GM12878 (cell line): ENCODE results near the gene SNX15. TPM values are rescaled to one million over a fixed set of nuclear protein-coding genes. Genes with fewer than 3 reads are reported as not detected.
"Not testable (repeated sequence)": the region's sequence is repeated elsewhere in the genome, so short reads cannot be mapped to it uniquely, and the experiment has no call there.

ENCODE experiments used
- ATAC-seq: fragments of 200-7000 bp; cut with Tn5 transposase; 3 replicates; pipeline ENCODE4 v1.9.1; 2020; ENCODE audit warnings: mild to moderate bottlenecking, moderate library complexity
- BruUV-seq: library from RNA; stranded (reverse); fragments of 400-500 nt; replicated peaks from 2 replicates; lab custom pipeline; 2021; lab: Mats Ljungman, UMichigan
- CTCF ChIA-PET: fragments of 300-600 bp; sonication (Branson Sonifier 250); formaldehyde crosslinking; extraction: SDS; loops from one replicate; lab custom pipeline; 2021; ENCODE audit warnings: inconsistent platforms; lab: Yijun Ruan, JAX
- POLR2A ChIA-PET: fragments of 350-600 bp; formaldehyde crosslinking; extraction: SDS; loops from one replicate; lab custom pipeline; 2021; ENCODE audit warnings: inconsistent platforms; lab: Charles Lee
- RAD21 ChIA-PET: fragments of 300-600 bp; sonication (Branson Sonifier 250); formaldehyde crosslinking; loops from one replicate; lab custom pipeline; 2023; ENCODE audit warnings: antibody characterized with exemption; ENCODE audit not compliant: unreplicated experiment; lab: Charles Lee
- SMC1A ChIA-PET: fragments of 300-600 bp; sonication (Branson Sonifier 250); formaldehyde crosslinking; loops from one replicate; lab custom pipeline; 2023; ENCODE audit not compliant: unreplicated experiment, uncharacterized antibody; lab: Charles Lee
- DNase-seq: peaks from one replicate; pipeline ENCODE4 v3.0.0-alpha.2; 2011; ENCODE audit warnings: low read depth, low spot score
- FAIRE-seq: peaks from 3 replicates; lab custom pipeline; 2011; peaks lifted over from hg19 to GRCh38; lab: Jason Lieb, UNC
- H2AFZ ChIP-seq: 2 replicates; pipeline ENCODE4 v1.6.0; 2011; ENCODE audit warnings: low read depth, low read length, control low read depth; ENCODE audit not compliant: control insufficient read depth
- H3K27ac ChIP-seq: 2 replicates; pipeline ENCODE4 v1.5.1; 2011; ENCODE audit warnings: control low read depth; ENCODE audit not compliant: control insufficient read depth, insufficient read depth
- H3K27me3 ChIP-seq, 2 experiments: replicated peaks in 1 of 2; 2 replicates each; pipeline versions ENCODE4 v1.6.0 to v1.6.1; 2011; ENCODE audit warnings: low read length in 1 of 2; ENCODE audit not compliant: control insufficient read depth in 2 of 2, insufficient read depth in 2 of 2
- H3K36me3 ChIP-seq, 2 experiments: 2 replicates each; pipeline ENCODE4 v1.5.1; 2011; ENCODE audit warnings: low read length in 1 of 2; ENCODE audit not compliant: control insufficient read depth in 2 of 2, insufficient read depth in 2 of 2
- H3K4me1 ChIP-seq: 2 replicates; pipeline ENCODE4 v1.6.1; 2011; ENCODE audit warnings: mild to moderate bottlenecking, low read length, moderate library complexity, mixed read lengths; ENCODE audit not compliant: control insufficient read depth, insufficient read depth
- H3K4me2 ChIP-seq: 2 replicates; pipeline ENCODE4 v1.6.0; 2011; ENCODE audit warnings: control low read depth; ENCODE audit not compliant: control insufficient read depth, insufficient read depth
- H3K4me3 ChIP-seq: fragments of 200-600 bp; sonication (generic); 2 replicates; pipeline ENCODE4 v1.5.1; 2016
- H3K79me2 ChIP-seq: 2 replicates; pipeline ENCODE4 v1.6.0; 2011; ENCODE audit warnings: low read length; ENCODE audit not compliant: control insufficient read depth, insufficient read depth
- H3K9ac ChIP-seq: 2 replicates; pipeline ENCODE4 v1.8.0; 2011; ENCODE audit warnings: low read length, control low read depth, mixed read lengths; ENCODE audit not compliant: control insufficient read depth, insufficient read depth
- H3K9me3 ChIP-seq: replicated peaks from 3 replicates; pipeline ENCODE4 v1.5.1; 2011; ENCODE audit warnings: mild to moderate bottlenecking, low read length; ENCODE audit not compliant: control insufficient read depth, insufficient read depth
- H4K20me1 ChIP-seq: 2 replicates; pipeline ENCODE4 v1.6.0; 2011; ENCODE audit not compliant: control insufficient read depth, insufficient read depth
- CUX1 ChIP-seq: IDR thresholded peaks from 2 replicates; pipeline ENCODE4 v1.6.1; 2012; ENCODE audit warnings: improper control_type of control experiment, low read depth, low read length; ENCODE audit not compliant: insufficient replicate concordance
- FOS ChIP-seq: IDR thresholded peaks from 3 replicates; pipeline ENCODE4 v1.6.1; 2011; ENCODE audit warnings: borderline replicate concordance; ENCODE audit not compliant: insufficient read length; ENCODE audit errors: extremely low read depth
- FOXK2 ChIP-seq: fragments of 450-650 bp; IDR thresholded peaks from 2 replicates; pipeline ENCODE4 v1.6.1; 2017; ENCODE audit warnings: mild to moderate bottlenecking, moderate library complexity
- HDGF ChIP-seq: fragments of 450-650 bp; IDR thresholded peaks from 2 replicates; pipeline ENCODE4 v1.6.1; 2016; ENCODE audit warnings: antibody characterized with exemption
- NR2C2 ChIP-seq: IDR thresholded peaks from 2 replicates; pipeline ENCODE4 v1.6.1; 2011; ENCODE audit warnings: borderline replicate concordance, low read depth; ENCODE audit not compliant: control insufficient read depth, insufficient read length
- POLR2A ChIP-seq: IDR thresholded peaks from 2 replicates; pipeline ENCODE4 v1.6.1; 2011; ENCODE audit warnings: low read depth, mild to moderate bottlenecking, low read length
- RB1 ChIP-seq: fragments of 450-650 bp; formaldehyde crosslinking; IDR thresholded peaks from 2 replicates; pipeline ENCODE4 v1.6.1; 2017; ENCODE audit warnings: mild to moderate bottlenecking, borderline replicate concordance
- RUNX3 ChIP-seq: IDR thresholded peaks from 2 replicates; pipeline ENCODE4 v1.6.1; 2012; ENCODE audit warnings: low read length, inconsistent platforms
- WGBS: methylation state at CpG from one replicate; pipeline ENCODE4 v1.1.6; 2016; ENCODE audit warnings: low lambda C conversion rate; ENCODE audit not compliant: insufficient replicate concordance, insufficient coverage; ENCODE audit errors: missing lambda C conversion rate; 5-methylcytosine and 5-hydroxymethylcytosine counted together
- in situ Hi-C: fragments of 300-500 bp; cut with MboI; formaldehyde crosslinking; loops from 9 replicates; pipeline ENCODE4 v1.14.3; 2018; ENCODE audit warnings: mixed read lengths
- intact Hi-C: fragments of 100-400 bp; cut with micrococcal nuclease; formaldehyde crosslinking; loops from one replicate; pipeline ENCODE4 v1.14.2; 2022; ENCODE audit not compliant: unreplicated experiment
- polyA plus RNA-seq, 11 experiments: library from polyadenylated mRNA; depleted of rRNA in 4 of 11; unstranded in 6 of 11; stranded (reverse) in 5 of 11; fragments of >200 nt; fragmentation: Nextera tagmentation in 4 of 11; fragmentation: Illumina TruSeq in 1 of 11; extraction: Ambion mirVana in 4 of 11; extraction: Trizol in 1 of 11; gene quantifications; 1 replicate in 1 of 11; 2 replicates in 10 of 11; pipeline versions ENCODE4 v1.2.1 to v1.2.3, GENCODE V29; 2011 to 2016; ENCODE audit warnings: inconsistent platforms in 2 of 11, missing spikeins in 2 of 11, low read depth in 1 of 11
- total RNA-seq, 4 experiments: library from RNA; depleted of rRNA in 3 of 4; stranded (reverse); fragments of >200 nt in 3 of 4; fragmentation: Illumina TruSeq in 1 of 4; extraction: Trizol in 1 of 4; gene quantifications; 2 replicates each; pipeline versions ENCODE4 v1.2.1 to v1.2.3, GENCODE V29; 2013 to 2021

SNX15 gene
- total and polyA plus RNA-seq, 10 of the 15 experiments (the other 5 are each of a cell fraction or from before 2014, with no cell fraction given), result 2.4 to 24.0 (median 16.1) TPM

- H3K79me2 ChIP-seq, BruUV-seq, intact Hi-C loops, H3K36me3 ChIP-seq, in situ Hi-C loops, H3K9me3 ChIP-seq, POLR2A ChIA-PET, H3K27me3 ChIP-seq, H4K20me1 ChIP-seq, H2AFZ ChIP-seq, DNase-seq, H3K4me3 ChIP-seq, RAD21 ChIA-PET, H3K4me1 ChIP-seq, FAIRE-seq, H3K27ac ChIP-seq, ATAC-seq, H3K4me2 ChIP-seq, CTCF ChIA-PET, H3K9ac ChIP-seq: not testable (repeated sequence)
- SMC1A ChIA-PET, result interaction anchor here (1.1 kb wide), 1 partner anchor 135 kb away, joined by 3 read pairs; no protein-coding TSS in a partner anchor
- WGBS, result 40% methylated on average over 5 of the region's 5 CpGs
These were observed 43.9 kb upstream of the SNX15 start for GRCh38 chr11:64983339-64983738.

GRCh38 chr11:64987998-64988854, 39.0 kb upstream of the SNX15 start:
- Histone ChIP-seq H3K4me1 (peaks cover 13% of the 10 kb centered on the region), H2AFZ (no peak overlapping the region), H3K4me2 (no peak overlapping the region), H3K36me3 (no peaks in the 10 kb centered on the region), H3K79me2 (no peaks in the 10 kb centered on the region), H3K4me3 (no peak overlapping the region), H3K9me3 (no peaks in the 10 kb centered on the region)
- DNase-seq, result no peak
- CTCF ChIA-PET, result interaction anchor here (1.0 kb wide), 1 partner anchor 8 kb away, joined by 4 read pairs; the partner anchor contains the start of gene BATF2
- SMC1A ChIA-PET, result no interaction called here
- no TSS peak for BruUV-seq
- in situ Hi-C loops, result no loop called here
- POLR2A ChIA-PET, result interaction anchor here (0.5 to 0.7 kb wide), 2 partner anchors 32 to 68 kb away, joined by 3 to 6 read pairs; no protein-coding TSS in a partner anchor
- intact Hi-C loops, result no loop called here
- ATAC-seq, result no peak
- TF ChIP-seq CUX1 (no peak), NR2C2 (no peak), RB1 (no peak), FOXK2 (no peak), RUNX3 (no peak), HDGF (no peak), POLR2A (no peak), FOS (no peak)
- TF ChIP-seq, all 136 proteins: peak for 0
- FAIRE-seq, result no peak
- H3K27ac ChIP-seq, result no peak overlapping the region
- 35% methylated on average over 6 of the region's 6 CpGs for WGBS
- H3K9ac ChIP-seq, result no peak overlapping the region
- no peaks in the 10 kb centered on the region for H3K27me3 ChIP-seq
- no peaks in the 10 kb centered on the region for H4K20me1 ChIP-seq
- RAD21 ChIA-PET, result no interaction called here
